HG02981 (cell line): ENCODE data around the gene SPOCD1.

Source experiments
- ATAC-seq: cut with Tn5 transposase; IDR thresholded peaks from one replicate; pipeline ENCODE4 v1.9.1; 2021; ENCODE audit warnings: mild to moderate bottlenecking, moderate library complexity; ENCODE audit not compliant: unreplicated experiment

The SPOCD1 gene

DNA sequence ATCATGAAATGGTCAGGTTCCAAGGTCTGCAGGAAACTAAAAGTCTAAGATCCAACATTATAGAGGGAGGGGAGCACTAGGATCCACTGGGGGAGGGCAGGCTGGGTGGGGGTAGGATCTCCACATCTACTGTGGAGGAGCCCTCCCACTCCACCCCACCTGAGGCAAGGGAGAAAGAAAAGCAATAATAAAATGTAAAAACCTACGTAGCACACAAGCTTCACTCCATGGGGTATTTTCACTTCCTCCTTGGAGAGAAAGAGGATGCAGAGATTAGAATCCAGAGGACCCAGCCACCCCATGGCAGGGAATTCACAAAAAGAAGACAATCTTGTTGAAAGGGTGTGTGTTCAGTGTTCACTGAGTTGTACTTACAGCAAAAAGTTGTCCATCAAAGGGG, 14.4 kb downstream of the SPOCD1 start:
- no peak for ATAC-seq

GRCh38 chr1:31800674-31800967, 15.2 kb downstream of the SPOCD1 start:
- ATAC-seq: no peak

DNA sequence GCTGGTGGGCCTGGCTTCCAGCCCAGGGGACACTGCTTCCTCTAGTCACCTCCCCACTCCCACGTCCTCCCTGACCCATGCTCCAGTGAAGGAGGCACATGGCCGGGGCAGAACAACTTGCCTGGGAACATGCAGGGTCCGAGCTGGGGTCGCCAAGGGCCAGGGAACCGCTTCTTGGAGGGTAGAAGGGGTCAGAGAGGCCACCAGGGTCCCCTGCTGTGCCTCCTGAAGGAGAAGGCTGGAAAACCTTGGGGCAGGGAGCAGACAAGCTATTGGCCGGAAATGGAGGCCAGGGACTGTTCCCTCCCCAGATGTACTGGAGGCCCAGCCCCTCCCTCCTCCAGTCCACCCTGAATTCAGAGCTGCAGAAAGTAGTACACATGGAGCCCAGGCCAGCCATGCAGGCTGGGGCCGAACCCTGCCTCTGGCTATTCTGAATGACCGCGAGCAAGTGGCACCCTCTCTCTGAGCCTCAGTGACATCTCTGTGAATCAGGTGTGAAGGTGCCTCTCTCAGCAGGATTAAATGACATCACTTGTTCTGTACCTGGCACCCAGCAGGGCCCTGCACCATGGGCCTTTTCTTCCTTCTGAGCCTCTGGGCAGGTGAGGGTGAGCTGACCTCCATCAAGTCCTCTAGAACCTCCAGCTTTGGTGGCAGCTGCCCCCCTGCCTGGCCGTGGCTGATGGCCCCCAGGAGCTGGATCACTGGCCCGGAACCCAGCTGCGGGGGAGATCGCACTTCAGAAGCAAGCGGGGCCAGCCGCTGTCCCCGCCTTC, 15.7 kb downstream of the SPOCD1 start:
- ATAC-seq: no peak

GRCh38 chr1:31799196-31799894, 16.5 kb downstream of the SPOCD1 start:
- ATAC-seq: no peak

GRCh38 chr1:31798433-31799195, 17.2 kb downstream of the SPOCD1 start:
- ATAC-seq: no peak

- no peak for ATAC-seq
These were observed 17.8 kb downstream of the SPOCD1 start for GRCh38 chr1:31798086-31798432.

- ATAC-seq: no peak
These were observed 18.6 kb downstream of the SPOCD1 start for GRCh38 chr1:31797216-31797615.

DNA sequence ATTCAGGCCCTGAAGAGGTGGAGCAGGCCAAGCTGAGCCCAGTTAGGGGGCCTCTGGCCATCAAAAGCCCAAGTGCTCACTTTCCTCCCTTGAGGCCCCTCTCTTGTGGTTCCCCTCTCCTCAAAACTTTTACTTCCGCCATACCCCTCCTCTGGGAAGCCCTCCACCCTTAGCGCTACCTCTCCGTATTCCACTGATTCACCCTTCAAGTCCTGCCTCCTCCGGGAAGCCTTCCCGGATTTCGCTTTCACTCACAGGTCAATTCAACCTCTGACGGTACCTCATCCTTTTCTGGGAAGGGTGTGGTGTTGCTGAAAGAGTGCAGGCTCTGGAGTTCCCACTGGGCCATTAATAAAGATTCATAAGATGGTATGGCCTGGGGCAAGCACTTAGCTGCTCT, 19.1 kb downstream of the SPOCD1 start:
- no peak for ATAC-seq

- ATAC-seq: no peak
These were observed 19.8 kb downstream of the SPOCD1 start for GRCh38 chr1:31795801-31796621.

GRCh38 chr1:31795096-31795675, 20.6 kb downstream of the SPOCD1 start:
- no peak for ATAC-seq

DNA sequence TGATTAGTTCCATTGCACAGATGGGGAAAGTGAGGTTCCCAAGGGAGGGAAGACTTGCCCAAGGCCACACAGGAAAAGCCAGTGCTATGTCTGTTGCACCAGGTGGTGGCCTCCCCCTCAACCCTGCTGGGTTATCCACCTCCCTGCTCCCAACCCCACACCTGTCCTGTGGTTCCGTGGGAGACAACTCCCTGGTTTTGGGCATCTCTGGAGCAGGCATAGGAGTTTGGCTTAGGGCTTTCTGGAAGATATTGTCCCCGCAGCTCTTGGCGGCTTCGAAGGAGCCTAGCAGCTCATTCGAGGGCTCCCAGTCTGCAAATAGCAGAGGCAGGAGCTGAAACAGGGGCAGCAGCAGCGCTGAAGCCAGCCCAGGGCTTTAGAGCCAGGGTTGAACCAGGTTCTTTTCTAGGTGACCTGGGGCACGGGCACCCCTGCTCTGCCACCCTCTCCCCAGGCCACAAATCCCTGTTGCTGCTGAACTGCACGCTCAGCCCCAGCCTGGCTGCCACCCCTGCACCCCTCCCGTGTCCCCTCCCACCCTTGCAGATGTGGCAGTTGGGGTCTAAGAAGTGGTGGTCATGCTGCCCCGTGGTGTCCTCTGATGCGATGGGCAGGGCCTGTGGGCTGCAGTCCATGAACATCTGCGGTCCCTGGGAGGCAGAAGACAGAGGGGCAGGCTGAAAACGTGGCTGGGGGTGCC, 22.1 kb downstream of the SPOCD1 start:
- ATAC-seq: no peak

DNA sequence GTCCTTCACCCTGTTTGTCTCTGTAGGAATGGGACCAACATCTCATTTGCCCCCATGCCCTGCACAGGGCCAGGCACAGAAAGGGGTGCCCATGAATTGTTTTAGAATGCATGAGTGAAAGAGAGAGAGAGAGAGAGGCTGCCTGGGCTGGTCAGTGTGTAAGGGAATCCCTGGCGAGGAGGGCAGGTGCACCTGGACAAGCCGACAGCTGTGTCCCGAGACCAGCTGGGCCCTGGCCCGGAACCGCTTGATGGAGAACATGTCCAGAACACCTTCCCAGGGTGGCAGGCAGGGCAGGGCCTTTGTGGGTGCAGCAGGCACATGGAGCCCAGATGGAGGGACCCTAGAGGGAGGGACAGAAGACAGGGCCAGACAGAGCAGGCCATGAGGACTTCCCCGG, 22.7 kb downstream of the SPOCD1 start:
- no peak for ATAC-seq

GRCh38 chr1:31792541-31792940, 23.3 kb downstream of the SPOCD1 start:
- no peak for ATAC-seq

DNA sequence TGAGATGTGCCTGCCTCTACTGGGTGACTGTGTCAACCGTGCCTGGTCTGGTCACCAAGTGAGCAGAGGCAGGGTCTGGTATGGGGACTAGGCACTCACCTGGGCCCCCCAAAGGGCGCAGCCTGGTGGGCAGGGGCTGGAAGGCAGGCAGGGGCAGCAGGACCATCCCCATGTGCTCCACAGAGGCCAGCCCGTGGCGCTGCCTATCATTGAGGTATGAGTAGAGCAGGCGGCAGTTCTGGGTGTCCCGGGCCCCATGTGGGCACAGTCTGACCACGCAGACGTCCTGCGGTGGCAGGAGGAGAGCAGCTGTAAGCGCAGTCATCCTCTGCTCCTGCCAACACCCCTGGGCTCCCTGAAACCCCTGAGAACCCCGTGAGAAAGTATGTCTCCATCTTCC, 23.7 kb downstream of the SPOCD1 start:
- no peak for ATAC-seq

GRCh38 chr1:31791131-31791858, 24.5 kb downstream of the SPOCD1 start:
- no peak for ATAC-seq

GRCh38 chr1:31790641-31791091, 25.2 kb downstream of the SPOCD1 start:
- ATAC-seq: no peak

- ATAC-seq: no peak
These were observed 25.7 kb downstream of the SPOCD1 start for GRCh38 chr1:31790140-31790539.

DNA sequence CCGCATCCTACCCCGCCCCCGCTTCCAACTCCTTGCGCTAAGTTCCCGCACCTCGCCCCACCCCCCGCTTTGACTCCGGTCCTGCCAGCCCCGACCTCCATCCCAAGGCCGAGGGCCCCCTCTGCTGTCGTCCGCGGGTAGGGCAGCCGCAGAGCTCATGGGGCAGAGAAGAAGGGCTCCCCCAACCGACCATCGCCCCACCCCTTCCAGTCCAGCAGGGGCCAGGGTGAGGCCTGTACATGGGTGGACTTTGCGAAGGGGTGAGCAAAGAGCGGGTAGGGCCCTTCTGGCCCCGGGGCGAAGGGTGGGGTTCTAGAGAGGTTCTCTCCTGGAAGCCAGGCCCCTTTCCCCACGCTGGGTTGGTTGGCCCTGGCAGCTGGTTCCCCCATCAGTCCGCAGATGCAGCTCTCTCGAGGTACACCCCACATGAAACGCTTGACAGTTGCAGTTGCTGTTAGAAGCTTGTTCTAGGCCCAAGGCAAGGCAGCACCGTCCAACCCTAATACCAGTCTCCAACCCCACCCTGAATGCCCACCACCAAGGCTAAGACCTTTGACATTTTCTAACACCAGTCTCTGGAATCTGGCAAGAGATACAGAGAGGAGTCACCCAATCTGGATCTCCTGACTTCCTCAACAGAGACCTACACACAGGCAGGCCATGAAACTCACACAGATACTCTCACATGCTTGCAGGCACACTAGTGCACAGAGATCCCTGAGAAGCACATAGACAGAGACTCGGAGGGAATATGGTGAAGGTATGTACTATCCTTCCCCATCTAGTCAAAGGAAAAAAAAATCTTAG, 26.4 kb downstream of the SPOCD1 start:
- peak; percentile 49 for ATAC-seq

DNA sequence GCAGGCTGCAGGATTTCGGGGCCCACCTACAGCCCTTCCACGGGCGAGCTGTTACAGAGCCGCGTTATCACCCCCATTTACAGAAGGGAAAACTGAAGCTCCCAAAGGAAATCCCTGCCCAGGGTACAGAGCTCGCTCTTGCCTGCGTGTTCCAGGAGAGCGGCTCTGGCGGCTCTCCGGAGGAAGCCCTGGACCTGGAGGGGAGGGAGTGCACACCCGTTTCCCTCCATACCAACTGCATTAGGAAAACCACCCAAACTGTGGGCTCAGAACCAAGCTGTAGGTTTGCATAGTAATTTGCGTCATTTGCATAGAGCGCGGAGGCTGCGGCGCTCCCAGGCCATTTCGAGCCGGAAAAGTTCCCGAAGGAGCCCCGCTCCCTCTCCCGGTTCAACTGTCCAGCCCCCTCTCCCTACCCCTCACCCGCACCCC, 27.0 kb downstream of the SPOCD1 start:
- ATAC-seq: peak; percentile 27
